Bronchus fibroblast of lung (primary cell): Measurements from ENCODE around the gene RSPH4A. TPM values are rescaled to one million over a fixed set of nuclear protein-coding genes. Genes with fewer than 3 reads are reported as not detected.

Source experiments
- total RNA-seq: library from RNA; depleted of rRNA; stranded (reverse); fragments of >200 nt; gene quantifications from 2 replicates; pipeline ENCODE4 v1.2.3, GENCODE V29; 2015

The RSPH4A gene
- 0.17 TPM in 1 of 2 replicates, not detected in the other for total RNA-seq

GRCh38 chr6:116615937-116616736, at the start of gene RSPH4A:
Gene RSPH4A, plus strand, starts transcription at chr6:116616479. Its CDS starts 145 bp downstream, at chr6:116616624.

GRCh38 chr6:116570856-116571682, 45.2 kb upstream of the RSPH4A start, which contains the start of gene RWDD1:
Gene RWDD1, plus strand, starts transcription at chr6:116571504. Its CDS starts 79 bp downstream, at chr6:116571583.

GRCh38 chr6:116680880-116681672, 64.8 kb downstream of the RSPH4A start, which contains the start of gene KPNA5:
Gene KPNA5, plus strand, starts transcription at chr6:116681211. Its CDS starts 124 bp downstream, at chr6:116681335.

Other genes starting within 250 kb of the RSPH4A start
- 22.4 and 25.0 TPM in 2 replicates for gene DSE, start 245.5 kb upstream of the RSPH4A start, total RNA-seq
- gene CALHM6, start 155.1 kb upstream of the RSPH4A start, total RNA-seq, result 1.8 and 2.2 TPM in 2 replicates
- gene CALHM5, start 104.8 kb upstream of the RSPH4A start, total RNA-seq, result 1.5 TPM in 2 replicates
- not detected in 2 replicates for gene TRAPPC3L, start 70.8 kb upstream of the RSPH4A start, total RNA-seq
- gene CALHM4, start 62.7 kb upstream of the RSPH4A start, total RNA-seq, result not detected in 2 replicates
- 22.1 and 29.8 TPM in 2 replicates for gene RWDD1, start 45.0 kb upstream of the RSPH4A start, total RNA-seq
- gene ZUP1, start 52.3 kb downstream of the RSPH4A start, total RNA-seq, result 8.2 and 8.9 TPM in 2 replicates
- 3.1 and 3.7 TPM in 2 replicates for gene KPNA5, start 64.7 kb downstream of the RSPH4A start, total RNA-seq
- gene FAM162B, start 149.2 kb downstream of the RSPH4A start, total RNA-seq, result 14.7 and 19.8 TPM in 2 replicates
- not detected in 2 replicates for gene GPRC6A, start 212.6 kb downstream of the RSPH4A start, total RNA-seq